K562 (cell line): ENCODE results near the gene MYO3A. TPM values are rescaled to one million over a fixed set of nuclear protein-coding genes. Genes with fewer than 3 reads are reported as not detected.

Source experiments
- ZNF75A ChIP-seq: fragments of 450-650 bp; formaldehyde crosslinking; IDR thresholded peaks from 2 replicates; pipeline ENCODE4 v1.4.0; 2020; ENCODE audit warnings: mild to moderate bottlenecking
- polyA plus RNA-seq, 8 experiments: library from polyadenylated mRNA; depleted of rRNA in 4 of 8; stranded (reverse) in 5 of 8; unstranded in 3 of 8; fragments of >200 nt; fragmentation: Nextera tagmentation in 2 of 8; fragmentation: Illumina TruSeq in 1 of 8; extraction: Ambion mirVana in 2 of 8; extraction: Trizol in 1 of 8; gene quantifications; 2 replicates each; pipeline versions ENCODE4 v1.2.1 to v1.2.3, GENCODE V29; 2011 to 2014; ENCODE audit warnings: inconsistent platforms in 1 of 8, missing spikeins in 1 of 8
- total RNA-seq, 7 experiments: library from RNA; depleted of rRNA in 6 of 7; stranded (reverse); fragments of >200 nt in 6 of 7; fragmentation: Illumina TruSeq in 2 of 7; extraction: Trizol in 2 of 7; gene quantifications; 2 replicates each; pipeline versions ENCODE4 v1.2.1 to v1.2.3, GENCODE V29; 2011 to 2021; ENCODE audit warnings: low replicate concordance in 1 of 7
- TF ChIP-seq, protein P1 (sequence below): fragments of 450-650 bp; formaldehyde crosslinking; conservative IDR thresholded peaks from 2 replicates; pipeline ENCODE4 v1.4.0; 2022; ENCODE audit warnings: mild to moderate bottlenecking, missing genetic modification characterization
- TF ChIP-seq, protein P2 (sequence below), 2 experiments: fragments of 450-650 bp; IDR thresholded peaks; 2 replicates each; pipeline ENCODE4 v1.6.1; 2018; ENCODE audit warnings: mild to moderate bottlenecking in 2 of 2, low read depth in 1 of 2; ENCODE audit not compliant: partially characterized antibody in 2 of 2
- TF ChIP-seq, protein P3 (sequence below): fragments of 450-650 bp; IDR thresholded peaks from one replicate; pipeline ENCODE4 v1.6.1; 2018; ENCODE audit warnings: mild to moderate bottlenecking, moderate library complexity; ENCODE audit not compliant: partially characterized antibody

MYO3A gene
- total and polyA plus RNA-seq, 9 of the 15 experiments (the other 6 are each of a cell fraction or from before 2014, with no cell fraction given): not detected

DNA sequence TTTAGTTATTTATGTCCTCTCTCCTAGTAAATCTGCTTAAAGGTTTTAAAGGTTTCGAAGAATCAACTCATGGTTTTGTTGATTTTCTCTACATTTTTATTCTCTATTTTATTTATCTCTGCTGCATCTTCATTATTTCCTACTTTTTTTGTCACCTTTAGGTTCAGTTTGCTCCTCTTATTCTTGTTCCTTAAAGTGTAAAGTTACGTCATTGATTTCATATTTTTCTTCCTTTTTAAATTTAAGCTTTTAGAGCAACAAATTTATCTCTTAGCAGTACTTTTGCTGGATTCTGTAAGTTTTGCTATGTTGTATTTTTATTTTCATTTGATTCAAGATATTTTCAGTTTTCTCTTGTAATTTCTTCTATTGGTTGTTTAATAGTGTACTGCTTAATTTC lies 10.7 kb downstream of the MYO3A start (continued):
- TF ChIP-seq, protein P1, sequence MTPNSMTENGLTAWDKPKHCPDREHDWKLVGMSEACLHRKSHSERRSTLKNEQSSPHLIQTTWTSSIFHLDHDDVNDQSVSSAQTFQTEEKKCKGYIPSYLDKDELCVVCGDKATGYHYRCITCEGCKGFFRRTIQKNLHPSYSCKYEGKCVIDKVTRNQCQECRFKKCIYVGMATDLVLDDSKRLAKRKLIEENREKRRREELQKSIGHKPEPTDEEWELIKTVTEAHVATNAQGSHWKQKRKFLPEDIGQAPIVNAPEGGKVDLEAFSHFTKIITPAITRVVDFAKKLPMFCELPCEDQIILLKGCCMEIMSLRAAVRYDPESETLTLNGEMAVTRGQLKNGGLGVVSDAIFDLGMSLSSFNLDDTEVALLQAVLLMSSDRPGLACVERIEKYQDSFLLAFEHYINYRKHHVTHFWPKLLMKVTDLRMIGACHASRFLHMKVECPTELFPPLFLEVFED (CRISPR knock-in tag): no peak
- TF ChIP-seq, protein P2, sequence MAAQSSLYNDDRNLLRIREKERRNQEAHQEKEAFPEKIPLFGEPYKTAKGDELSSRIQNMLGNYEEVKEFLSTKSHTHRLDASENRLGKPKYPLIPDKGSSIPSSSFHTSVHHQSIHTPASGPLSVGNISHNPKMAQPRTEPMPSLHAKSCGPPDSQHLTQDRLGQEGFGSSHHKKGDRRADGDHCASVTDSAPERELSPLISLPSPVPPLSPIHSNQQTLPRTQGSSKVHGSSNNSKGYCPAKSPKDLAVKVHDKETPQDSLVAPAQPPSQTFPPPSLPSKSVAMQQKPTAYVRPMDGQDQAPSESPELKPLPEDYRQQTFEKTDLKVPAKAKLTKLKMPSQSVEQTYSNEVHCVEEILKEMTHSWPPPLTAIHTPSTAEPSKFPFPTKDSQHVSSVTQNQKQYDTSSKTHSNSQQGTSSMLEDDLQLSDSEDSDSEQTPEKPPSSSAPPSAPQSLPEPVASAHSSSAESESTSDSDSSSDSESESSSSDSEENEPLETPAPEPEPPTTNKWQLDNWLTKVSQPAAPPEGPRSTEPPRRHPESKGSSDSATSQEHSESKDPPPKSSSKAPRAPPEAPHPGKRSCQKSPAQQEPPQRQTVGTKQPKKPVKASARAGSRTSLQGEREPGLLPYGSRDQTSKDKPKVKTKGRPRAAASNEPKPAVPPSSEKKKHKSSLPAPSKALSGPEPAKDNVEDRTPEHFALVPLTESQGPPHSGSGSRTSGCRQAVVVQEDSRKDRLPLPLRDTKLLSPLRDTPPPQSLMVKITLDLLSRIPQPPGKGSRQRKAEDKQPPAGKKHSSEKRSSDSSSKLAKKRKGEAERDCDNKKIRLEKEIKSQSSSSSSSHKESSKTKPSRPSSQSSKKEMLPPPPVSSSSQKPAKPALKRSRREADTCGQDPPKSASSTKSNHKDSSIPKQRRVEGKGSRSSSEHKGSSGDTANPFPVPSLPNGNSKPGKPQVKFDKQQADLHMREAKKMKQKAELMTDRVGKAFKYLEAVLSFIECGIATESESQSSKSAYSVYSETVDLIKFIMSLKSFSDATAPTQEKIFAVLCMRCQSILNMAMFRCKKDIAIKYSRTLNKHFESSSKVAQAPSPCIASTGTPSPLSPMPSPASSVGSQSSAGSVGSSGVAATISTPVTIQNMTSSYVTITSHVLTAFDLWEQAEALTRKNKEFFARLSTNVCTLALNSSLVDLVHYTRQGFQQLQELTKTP (IDR thresholded peaks at IDR 0.05; ENCODE audit: low read depth in 1 of 2, partially characterized antibody in 2 of 2): no peak
- TF ChIP-seq ZNF75A: no peak
- TF ChIP-seq, protein P3, sequence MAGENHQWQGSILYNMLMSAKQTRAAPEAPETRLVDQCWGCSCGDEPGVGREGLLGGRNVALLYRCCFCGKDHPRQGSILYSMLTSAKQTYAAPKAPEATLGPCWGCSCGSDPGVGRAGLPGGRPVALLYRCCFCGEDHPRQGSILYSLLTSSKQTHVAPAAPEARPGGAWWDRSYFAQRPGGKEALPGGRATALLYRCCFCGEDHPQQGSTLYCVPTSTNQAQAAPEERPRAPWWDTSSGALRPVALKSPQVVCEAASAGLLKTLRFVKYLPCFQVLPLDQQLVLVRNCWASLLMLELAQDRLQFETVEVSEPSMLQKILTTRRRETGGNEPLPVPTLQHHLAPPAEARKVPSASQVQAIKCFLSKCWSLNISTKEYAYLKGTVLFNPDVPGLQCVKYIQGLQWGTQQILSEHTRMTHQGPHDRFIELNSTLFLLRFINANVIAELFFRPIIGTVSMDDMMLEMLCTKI: no peak
